Breast epithelium (tissue), 3 donors: ENCODE measurements around the gene C1QL1.

Source experiments
- CTCF ChIP-seq, 3 donors: fragments of 450-650 bp; IDR thresholded peaks; one replicate each; pipeline ENCODE4 v1.5.1; 2016 to 2017; ENCODE audit warnings: antibody characterized with exemption in 3 of 3, mild to moderate bottlenecking in 3 of 3, moderate library complexity in 3 of 3
- POLR2A ChIP-seq: fragments of 450-650 bp; IDR thresholded peaks from one replicate; pipeline ENCODE4 v1.6.1; 2016; ENCODE audit warnings: antibody characterized with exemption, mild to moderate bottlenecking, moderate library complexity

- TF ChIP-seq POLR2A (no peak), CTCF (IDR thresholded peaks at IDR 0.05) (no peak)
These were observed 40.4 kb downstream of the C1QL1 start for GRCh38 chr17:44927696-44928095.
